Colonic mucosa (tissue), 4 donors: ENCODE measurements around the gene NBEA. TPM values are rescaled to one million over a fixed set of nuclear protein-coding genes. Genes with fewer than 3 reads are reported as not detected.
A peak's percentile ranks its signal among the peaks of the same experiment; 100 is the strongest.

Source experiments
- DNase-seq: peaks from one replicate; pipeline ENCODE4 v3.0.0-alpha.2; 2020
- H3K27ac ChIP-seq: fragments of 200-600 bp; one replicate; pipeline ENCODE4 v1.8.0; 2021
- H3K27me3 ChIP-seq: fragments of 200-600 bp; one replicate; pipeline ENCODE4 v1.8.0; 2021
- H3K36me3 ChIP-seq: fragments of 200-600 bp; one replicate; pipeline ENCODE4 v1.8.0; 2021
- H3K4me1 ChIP-seq: fragments of 200-600 bp; one replicate; pipeline ENCODE4 v1.8.0; 2021; ENCODE audit warnings: mild to moderate bottlenecking
- H3K4me3 ChIP-seq: fragments of 200-600 bp; one replicate; pipeline ENCODE4 v1.8.0; 2021
- H3K9ac ChIP-seq, 2 donors: one replicate each; pipeline ENCODE4 v1.7.0; 2013; ENCODE audit warnings: control low read depth in 2 of 2, low read depth in 2 of 2, low read length in 2 of 2
- H3K9me3 ChIP-seq: fragments of 200-600 bp; one replicate; pipeline ENCODE4 v1.8.0; 2021
- intact Hi-C: fragments of 100-400 bp; cut with DNase I; formaldehyde crosslinking; loops from one replicate; pipeline ENCODE4 v1.14.1; 2022
- total RNA-seq, 2 donors: library from RNA; stranded (reverse); fragmentation: NEBNext Ultra II Directional in 1 of 2; extraction: Animal tissue kit (Norgen Biotek cat#: 25700) in 1 of 2; gene quantifications; one replicate each; pipeline ENCODE4 v1.2.1, GENCODE V29; 2021
- TF ChIP-seq, protein P1 (sequence below): fragments of 200-600 bp; IDR thresholded peaks from one replicate; pipeline ENCODE4 v1.8.0; 2022; ENCODE audit warnings: antibody characterized with exemption, mild to moderate bottlenecking
- donor health status: healthy.
- donor health status: DM: no; HTN: no; CAD: no.
- donor health status: DM: no; HTN: no; CAD: no.

Gene NBEA
- total RNA-seq, 2 donors from 2014 or later = 1.9 to 5.5 TPM

DNA sequence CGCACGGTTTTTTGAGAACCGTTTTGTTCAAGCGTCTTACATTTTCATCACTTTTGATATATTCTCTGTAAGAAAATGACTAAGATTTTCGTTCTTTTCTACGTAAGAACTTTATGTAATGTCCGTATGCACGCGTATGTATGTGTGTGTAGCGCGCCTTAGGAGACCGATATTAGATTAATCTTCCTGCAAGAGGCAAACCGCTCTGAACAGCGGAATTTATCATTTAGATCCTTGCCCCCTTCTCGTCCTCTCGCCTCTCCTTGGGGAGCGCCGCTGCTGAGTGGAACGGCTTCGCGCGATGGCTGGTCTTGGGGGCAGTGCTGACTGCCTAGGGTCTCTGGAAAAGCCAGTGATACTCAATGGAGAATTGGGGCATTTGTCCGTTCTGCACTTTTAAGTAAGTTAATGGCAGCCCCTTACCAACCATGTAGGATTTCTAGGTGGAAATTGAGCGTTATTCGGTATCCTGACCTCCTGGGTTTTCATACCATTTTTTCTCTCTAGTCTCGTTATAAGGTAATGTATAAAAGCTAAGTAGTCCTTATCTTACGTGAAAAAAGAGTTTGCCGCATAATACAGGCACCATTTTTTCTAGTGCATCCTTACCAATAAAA is 529.7 kb downstream of the NBEA start:
- DNase-seq = no peak
- H3K9ac ChIP-seq = no peak overlapping the region
- H3K4me3 ChIP-seq = no peak overlapping the region
- TF ChIP-seq, protein P1, sequence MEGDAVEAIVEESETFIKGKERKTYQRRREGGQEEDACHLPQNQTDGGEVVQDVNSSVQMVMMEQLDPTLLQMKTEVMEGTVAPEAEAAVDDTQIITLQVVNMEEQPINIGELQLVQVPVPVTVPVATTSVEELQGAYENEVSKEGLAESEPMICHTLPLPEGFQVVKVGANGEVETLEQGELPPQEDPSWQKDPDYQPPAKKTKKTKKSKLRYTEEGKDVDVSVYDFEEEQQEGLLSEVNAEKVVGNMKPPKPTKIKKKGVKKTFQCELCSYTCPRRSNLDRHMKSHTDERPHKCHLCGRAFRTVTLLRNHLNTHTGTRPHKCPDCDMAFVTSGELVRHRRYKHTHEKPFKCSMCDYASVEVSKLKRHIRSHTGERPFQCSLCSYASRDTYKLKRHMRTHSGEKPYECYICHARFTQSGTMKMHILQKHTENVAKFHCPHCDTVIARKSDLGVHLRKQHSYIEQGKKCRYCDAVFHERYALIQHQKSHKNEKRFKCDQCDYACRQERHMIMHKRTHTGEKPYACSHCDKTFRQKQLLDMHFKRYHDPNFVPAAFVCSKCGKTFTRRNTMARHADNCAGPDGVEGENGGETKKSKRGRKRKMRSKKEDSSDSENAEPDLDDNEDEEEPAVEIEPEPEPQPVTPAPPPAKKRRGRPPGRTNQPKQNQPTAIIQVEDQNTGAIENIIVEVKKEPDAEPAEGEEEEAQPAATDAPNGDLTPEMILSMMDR = no peak
- no peak overlapping the region for H3K27ac ChIP-seq
- H3K9me3 ChIP-seq = no peaks in the 10 kb centered on the region
- intact Hi-C loops = no loop called here
- no peaks in the 10 kb centered on the region for H3K36me3 ChIP-seq
- peaks cover 16% of the 10 kb centered on the region for H3K27me3 ChIP-seq
- no peaks in the 10 kb centered on the region for H3K4me1 ChIP-seq

DNA sequence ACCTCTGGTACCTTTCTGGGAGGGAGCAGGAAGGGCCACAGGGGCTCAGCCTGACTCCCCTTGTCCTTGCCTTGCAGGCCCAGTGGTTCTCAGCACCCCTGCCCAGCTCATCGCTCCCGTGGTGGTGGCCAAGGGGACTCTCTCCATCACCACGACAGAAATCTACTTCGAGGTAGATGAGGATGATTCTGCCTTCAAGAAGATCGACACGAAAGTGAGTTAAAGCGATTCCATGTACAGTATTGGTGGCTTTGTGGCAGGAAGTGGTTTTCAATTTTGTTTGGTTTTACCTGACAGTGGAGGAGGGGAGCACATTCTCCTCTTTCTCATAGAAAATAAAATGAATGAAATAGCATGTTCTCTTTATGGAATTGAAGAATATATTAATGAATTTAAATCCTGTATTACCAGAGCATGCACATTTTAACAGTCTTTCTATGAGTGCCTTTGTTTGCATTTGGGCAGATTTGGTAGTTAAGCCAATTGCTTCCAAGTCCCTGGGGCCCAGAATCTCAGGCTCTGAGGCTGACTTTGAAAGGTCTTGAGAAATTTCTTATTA is 530.3 kb downstream of the NBEA start:
- Histone ChIP-seq H3K4me3 (no peak overlapping the region), H3K36me3 (no peaks in the 10 kb centered on the region), H3K4me1 (no peaks in the 10 kb centered on the region), H3K27ac (no peak overlapping the region), H3K9ac (no peak overlapping the region), H3K27me3 (peaks cover 16% of the 10 kb centered on the region), H3K9me3 (no peaks in the 10 kb centered on the region)
- intact Hi-C loops = no loop called here
- no peak for DNase-seq
- TF ChIP-seq, protein P1 = no peak

DNA sequence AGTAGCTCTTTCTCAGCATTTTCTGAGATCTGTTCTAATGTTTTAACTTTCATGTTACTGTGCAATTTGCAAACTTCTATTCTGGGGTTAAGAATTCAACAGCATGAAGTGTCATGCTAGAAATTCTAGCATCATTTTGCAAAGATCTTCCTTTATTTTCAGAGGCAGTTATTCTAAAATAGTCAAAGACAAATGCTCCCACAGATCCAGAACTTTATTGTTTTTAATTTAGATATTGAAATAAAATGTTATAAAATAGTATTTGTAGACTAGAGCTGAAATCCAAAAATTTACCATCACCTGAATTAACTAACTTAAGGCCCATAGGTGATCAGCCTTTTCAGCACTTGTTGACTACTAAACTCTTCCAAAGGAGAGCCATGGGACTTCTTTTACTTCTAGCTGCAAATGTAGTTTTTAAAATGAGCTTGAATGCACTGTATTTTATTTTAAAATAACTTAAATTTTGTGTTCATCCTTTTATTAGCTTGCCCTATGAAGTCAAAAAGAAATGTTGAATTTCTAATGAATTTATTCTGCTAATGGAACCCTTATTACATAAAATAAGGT is 531.2 kb downstream of the NBEA start:
- Histone ChIP-seq H3K36me3 (no peaks in the 10 kb centered on the region), H3K27ac (no peak overlapping the region), H3K27me3 (peaks cover 19% of the 10 kb centered on the region), H3K4me3 (no peak overlapping the region), H3K4me1 (no peaks in the 10 kb centered on the region), H3K9ac (no peak overlapping the region), H3K9me3 (no peaks in the 10 kb centered on the region)
- DNase-seq = no peak
- TF ChIP-seq, protein P1 = no peak
- intact Hi-C loops = no loop called here

DNA sequence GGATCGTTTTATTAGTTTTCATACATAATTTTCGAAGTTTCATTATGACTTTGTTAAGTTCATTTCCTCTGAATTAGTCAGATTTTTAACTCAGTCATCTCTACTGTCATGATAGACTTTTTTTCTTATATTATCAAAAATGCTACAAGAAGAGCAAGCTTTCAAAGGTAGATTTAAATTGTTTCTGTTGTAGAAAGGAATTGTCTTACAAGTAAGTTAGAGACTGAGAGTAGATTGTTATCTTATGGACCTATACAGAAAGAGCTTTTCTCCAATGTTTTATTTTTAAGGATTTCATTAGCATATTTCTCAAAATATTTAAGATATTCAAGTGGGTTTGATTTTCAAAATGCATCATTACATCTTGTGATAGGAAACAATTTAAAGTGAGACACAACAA is 531.7 kb downstream of the NBEA start:
- Histone ChIP-seq H3K27ac (no peak overlapping the region), H3K4me3 (no peak overlapping the region), H3K9me3 (no peaks in the 10 kb centered on the region), H3K9ac (no peak overlapping the region), H3K4me1 (no peaks in the 10 kb centered on the region), H3K27me3 (peaks cover 21% of the 10 kb centered on the region), H3K36me3 (no peaks in the 10 kb centered on the region)
- TF ChIP-seq, protein P1 = no peak
- no peak for DNase-seq
- intact Hi-C loops = no loop called here

DNA sequence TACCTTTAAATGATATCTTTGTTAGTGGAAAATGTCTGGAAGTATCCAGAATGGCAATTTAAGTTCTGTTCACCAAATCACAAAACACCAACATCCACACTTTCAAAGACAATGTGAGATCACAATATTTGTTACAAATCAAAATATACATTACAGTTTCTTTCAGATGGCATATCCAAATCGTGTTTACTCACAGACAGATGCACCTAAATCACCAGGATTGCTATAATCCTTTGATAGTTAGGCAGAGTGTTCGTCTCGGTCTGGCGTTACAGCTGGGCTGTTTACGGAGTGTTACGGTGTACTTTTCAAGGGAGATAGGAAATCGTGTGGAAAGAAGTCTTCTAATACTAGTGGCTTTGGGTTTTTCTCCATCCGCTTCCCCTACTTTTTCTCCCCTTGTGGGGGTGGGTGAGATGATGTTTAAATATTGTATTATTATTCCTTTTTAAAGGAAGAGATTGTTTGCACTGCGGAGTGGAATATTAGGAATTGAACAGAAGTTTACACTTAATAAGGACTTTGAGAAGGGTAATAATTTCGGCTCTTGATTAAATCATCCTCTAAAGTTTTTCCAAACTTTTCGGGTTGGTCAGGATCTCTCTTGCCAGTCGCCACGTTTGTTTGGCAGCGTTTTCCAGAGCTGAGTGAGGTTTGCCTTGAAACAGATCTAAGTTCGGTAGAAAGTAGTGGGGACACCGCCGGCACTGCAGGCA is 532.6 kb downstream of the NBEA start:
- DNase-seq = no peak

More for the DNA sequence above, 532.6 kb downstream of the NBEA start:
- H3K4me3 ChIP-seq = peak overlapping the region; percentile 30
- peaks cover 21% of the 10 kb centered on the region for H3K27me3 ChIP-seq
- intact Hi-C loops = no loop called here
- H3K36me3 ChIP-seq = no peaks in the 10 kb centered on the region
- no peaks in the 10 kb centered on the region for H3K4me1 ChIP-seq
- H3K9ac ChIP-seq = no peak overlapping the region
- H3K9me3 ChIP-seq = no peaks in the 10 kb centered on the region
- H3K27ac ChIP-seq = no peak overlapping the region
- TF ChIP-seq, protein P1 = no peak
